Effector CD4-positive, alpha-beta T cell (primary cell): ENCODE measurements around the gene SPATC1L.
A peak's percentile ranks its signal among the peaks of the same experiment; 100 is the strongest.
"Not testable (repeated sequence)": the region's sequence is repeated elsewhere in the genome, so short reads cannot be mapped to it uniquely, and the experiment has no call there.

ENCODE experiments used
- DNase-seq: peaks from one replicate; pipeline ENCODE4 v3.0.0-alpha.2; 2020

Gene SPATC1L

DNA sequence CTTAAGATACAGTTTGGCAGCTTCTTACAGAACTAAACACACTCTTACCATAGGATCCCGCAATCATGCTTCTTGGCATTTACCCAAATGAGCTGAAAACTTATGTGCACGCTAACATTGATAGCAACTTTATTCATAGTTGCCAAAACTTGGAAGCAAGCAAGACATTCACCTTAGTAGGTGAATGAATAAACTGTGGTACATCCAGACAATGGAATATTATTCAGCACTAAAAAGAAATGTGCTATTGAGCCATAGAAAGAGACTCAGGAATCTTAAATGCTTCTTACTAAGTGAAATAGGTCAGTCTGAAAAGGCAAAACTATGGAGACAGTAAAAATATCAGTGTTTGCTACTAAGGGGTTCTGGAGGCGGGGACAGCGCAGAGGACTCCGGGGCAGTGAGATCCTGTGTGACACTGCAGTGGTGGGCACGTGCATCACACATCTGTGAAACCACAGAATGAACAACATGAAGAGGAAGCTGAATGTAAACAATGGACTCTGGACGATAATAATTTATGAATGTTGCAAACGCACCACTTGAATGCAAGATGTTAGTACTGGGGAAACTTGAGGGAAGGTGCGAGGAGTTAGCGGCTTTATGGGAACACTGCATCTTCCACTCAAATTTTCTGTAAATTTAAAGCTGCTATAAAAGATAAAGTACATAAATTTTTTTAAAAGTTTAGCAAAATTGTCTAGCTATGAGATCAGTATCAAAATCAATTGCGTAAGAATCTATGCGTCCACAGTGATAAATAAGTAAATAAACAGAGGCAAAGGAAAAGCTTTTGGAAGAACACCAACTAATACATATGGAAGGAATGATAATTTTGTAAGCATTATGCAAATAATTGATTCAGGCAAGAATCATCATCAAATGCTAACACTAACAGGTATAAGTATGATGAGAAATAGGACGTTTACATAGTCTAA, 15.4 kb upstream of the SPATC1L start:
- no peak for DNase-seq

- no peak for DNase-seq
Measured at GRCh38 chr21:46196733-46197132, 12.5 kb upstream of the SPATC1L start.

DNA sequence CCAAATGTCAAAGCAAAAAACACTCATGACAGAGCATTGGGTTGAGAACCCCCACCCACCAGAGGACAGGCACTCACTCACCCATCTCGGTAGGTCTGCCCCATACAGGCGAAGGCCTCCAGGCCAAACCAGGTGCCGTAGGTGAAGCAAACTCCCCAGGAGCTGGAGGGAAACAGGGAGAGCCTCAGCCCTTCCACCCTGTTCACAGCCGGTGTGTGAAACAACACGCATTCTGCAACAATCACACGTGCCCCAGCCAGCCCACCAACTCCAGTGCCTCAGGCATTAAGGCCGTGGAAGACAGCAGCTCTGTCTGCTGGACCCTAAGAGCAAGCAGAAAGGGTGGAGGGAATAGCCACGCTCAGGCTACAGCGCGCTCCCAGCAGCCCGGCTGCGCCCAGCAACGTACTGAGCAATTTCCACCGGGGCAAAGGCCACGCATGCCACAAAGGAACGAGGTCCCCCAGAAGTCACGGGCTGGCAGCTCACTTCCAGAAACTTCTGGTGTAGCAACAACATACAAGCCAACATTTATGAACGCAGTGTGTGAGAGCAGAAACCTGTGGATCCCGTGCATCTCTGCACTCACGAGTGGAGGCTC, 11.4 kb upstream of the SPATC1L start:
- no peak for DNase-seq

GRCh38 chr21:46194374-46195334, 10.4 kb upstream of the SPATC1L start:
- DNase-seq: no peak

DNA sequence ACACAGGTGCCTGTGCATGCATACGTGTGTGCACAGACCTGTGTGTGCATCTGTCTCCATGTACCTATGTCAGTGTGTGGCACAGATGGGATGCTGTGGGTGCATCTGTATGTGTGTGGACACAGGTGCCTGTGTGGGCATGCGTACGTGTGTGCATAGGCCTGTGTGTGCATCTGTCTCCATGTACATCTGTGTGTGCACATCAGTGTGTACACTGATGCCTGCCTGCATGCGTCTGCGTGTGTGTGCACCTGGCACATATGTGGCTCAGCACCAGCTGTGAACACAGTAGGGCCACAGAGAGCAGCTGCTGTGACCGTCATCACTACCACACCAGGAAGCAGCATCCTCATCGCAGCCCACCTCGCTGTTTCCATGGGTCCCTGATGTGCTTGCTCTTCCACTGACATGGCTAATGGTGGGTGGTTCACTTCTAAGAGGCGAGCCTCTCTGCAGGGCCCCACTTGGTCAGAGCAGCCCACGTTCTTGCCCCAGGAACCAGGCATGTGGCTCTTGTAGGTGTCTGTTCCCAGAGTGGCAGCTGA, 9.6 kb upstream of the SPATC1L start:
- DNase-seq: no peak

- DNase-seq: no peak
Measured at GRCh38 chr21:46191686-46192575, 7.7 kb upstream of the SPATC1L start.

GRCh38 chr21:46191257-46191685, 7.0 kb upstream of the SPATC1L start:
- DNase-seq: no peak

- DNase-seq: no peak
Measured at GRCh38 chr21:46190491-46191131, 6.4 kb upstream of the SPATC1L start.

DNA sequence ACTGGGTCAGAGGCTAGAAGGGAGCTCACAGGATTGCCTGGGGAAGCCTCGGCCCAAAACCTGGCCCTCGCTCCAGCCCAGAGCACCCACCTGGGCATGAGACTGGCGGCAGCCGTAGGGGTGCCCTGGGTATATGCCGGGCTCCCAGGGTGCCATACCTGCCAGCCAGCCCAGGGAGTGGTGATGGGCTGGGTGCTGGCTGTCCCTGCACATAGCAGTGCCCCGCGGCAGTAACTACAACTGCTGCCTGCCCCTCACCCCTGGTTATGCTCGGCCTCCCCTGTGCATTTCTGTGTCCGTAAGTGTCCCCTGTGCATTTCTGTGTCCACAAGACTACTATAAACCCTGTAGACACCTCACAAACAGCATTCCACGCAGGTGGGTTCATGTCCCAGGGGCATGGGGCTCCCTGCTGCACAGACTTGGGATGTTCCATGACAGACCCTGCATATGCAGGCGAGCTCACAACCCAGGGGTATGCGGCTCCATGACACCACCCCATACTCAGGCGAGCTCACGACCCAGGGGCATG, 5.8 kb upstream of the SPATC1L start:
- DNase-seq: no peak

DNA sequence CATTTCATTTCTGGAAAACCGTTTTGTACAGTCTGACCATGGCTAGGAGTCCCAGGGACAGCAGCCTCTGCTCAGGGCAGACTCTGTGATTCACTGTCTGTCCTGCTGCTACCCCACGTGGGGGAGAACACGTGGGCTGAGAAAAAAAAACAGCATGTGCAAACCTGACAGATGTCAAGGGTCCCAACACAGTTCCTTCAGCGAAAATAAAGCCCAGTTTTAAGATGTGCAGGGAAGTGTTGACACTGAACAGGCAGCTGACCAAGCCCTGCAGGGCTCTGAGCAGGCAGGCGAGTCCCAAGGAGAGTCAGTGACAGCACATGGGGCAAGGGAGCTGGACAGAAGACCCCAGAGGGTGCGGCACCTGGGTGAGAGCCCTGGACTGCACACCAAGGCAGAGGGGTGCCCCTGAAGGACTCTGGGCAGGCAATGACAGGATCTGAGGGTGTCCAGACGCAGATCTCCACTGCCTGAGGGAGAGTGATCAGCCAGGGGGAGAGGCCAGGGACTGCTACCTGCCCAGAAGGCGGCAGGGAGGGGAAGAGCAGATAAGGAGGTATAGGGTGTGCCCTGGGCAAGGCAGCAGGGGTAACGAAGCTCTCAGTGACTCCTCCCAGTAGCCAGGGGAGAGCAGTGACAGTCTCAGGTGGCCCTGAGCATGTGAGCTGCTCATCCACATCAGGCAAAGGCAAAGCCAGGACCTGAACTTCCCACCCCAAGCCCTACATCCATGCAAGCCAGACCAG, 5.1 kb upstream of the SPATC1L start:
- no peak for DNase-seq

DNA sequence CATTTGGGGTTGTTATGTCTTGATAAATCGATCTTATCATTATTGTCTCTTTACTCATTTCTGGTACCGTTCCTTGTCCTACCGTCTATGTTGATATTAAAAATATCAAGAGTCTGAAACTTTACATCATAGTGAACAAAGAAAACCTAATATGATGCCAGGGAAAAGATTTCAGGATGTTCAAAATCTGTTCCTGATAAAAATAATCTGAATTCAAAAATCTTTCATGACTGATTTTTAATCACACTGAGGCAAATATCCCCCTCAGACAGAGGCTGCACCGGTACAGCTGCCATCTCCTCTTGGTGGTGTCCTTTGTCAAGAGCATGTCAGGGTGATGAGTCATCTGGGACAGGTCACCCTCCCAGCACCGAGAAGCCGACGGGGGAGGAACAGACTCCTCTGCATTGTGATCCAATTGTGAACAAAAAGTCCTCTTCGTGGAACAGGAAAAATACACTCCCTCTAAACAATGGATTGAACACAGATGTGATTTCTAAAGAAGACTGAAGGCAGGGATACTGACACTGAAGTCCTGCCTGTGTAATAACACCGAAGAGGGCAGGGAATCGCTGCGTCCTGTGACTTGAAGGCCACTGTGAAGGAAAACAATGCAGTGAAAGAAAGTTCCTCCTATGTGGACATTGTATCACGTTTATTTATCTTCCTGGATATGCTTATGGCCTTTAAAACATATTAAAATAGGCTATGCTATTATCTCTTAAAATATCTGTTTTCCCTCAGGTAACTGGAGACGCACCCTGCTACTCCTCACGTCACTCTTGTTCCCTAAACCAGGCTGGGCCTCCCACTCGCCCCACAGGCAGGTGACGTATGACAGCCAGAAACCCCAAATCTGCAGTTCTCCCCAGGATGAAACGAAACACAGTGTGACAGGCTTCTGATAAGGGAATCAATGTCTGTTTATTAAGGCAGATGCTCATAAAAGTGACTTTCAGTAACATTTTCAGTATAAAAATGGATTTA, 4.3 kb upstream of the SPATC1L start:
- DNase-seq: no peak

DNA sequence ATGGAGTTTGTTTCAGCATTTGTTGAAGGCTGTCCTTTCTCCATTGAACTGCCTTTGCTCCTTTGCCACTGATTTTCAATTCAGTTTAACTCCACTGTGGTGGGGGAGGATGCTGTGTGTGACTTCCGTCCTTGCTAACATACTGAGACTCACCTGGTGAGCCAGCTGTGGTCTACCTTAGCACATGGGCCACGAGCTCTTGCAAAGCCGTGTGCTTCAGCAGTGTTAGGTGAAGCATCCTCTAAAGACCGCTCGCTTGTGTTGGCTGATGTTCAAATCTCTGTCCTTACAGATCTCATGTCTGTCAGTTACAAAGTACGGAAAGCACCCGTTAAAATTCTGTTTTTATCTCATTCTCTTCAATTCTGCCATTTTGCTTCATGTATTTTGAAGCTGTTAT, 3.6 kb upstream of the SPATC1L start:
- no peak for DNase-seq

GRCh38 chr21:46187261-46187660, 3.0 kb upstream of the SPATC1L start:
- DNase-seq: no peak

- no peak for DNase-seq
Measured at GRCh38 chr21:46185716-46186115, 1.5 kb upstream of the SPATC1L start.

DNA sequence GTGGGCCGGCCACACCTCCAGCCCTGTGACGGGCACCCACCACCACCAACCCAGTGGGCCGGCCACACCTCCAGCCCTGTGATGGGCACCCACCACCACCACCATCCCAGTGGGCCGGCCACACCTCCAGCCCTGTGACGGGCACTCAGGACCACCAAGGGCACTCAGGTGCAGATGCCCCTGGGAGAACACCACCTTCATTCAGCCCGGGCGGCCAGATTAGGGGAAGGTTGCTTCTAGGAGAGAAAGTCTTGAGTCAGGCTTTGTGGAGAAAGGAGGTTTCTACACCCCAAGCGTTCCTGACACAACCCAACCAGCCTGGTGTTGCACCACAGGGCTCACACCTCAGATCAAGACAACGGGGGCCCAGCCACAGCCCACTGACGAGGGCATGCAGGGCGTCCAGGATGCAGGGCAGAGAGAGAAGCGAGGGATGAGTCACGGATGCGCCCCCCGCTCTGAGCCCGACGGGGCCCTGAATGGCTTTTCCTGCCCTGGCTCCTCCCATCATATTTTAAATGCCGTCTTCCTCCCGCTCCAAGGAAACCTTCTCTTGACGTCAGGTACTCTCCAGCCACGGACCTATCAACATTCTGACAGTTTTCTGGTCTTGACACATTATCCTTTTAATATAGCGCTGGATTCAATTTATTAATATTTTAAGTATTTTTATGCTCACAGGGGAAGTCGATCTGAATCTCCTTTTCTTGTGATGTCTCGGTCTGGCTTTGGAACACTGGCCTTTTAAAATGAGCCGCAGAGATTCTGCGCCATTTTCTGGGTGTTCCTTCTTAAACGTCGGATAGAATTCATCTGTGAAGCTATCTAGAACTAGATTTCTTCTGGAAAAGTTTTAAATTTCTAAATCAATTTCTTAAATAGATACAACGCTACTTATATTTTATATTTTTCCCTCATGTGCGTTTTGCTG, 631 bp upstream of the SPATC1L start:
- DNase-seq: peak; percentile 44

- not testable (repeated sequence) for DNase-seq
Measured at GRCh38 chr21:46183337-46183909, 836 bp downstream of the SPATC1L start.
